Endothelial cell of umbilical vein (primary cell): ENCODE data around the gene SNN. TPM values are rescaled to one million over a fixed set of nuclear protein-coding genes. Genes with fewer than 3 reads are reported as not detected.

Experiments used
- BruUV-seq: library from RNA; stranded (reverse); fragments of 400-500 nt; replicated peaks from 2 replicates; lab custom pipeline; 2021; lab: Mats Ljungman, UMichigan
- CTCF ChIA-PET: fragments of 300-600, 350-600 bp; sonication (Branson Sonifier 250); formaldehyde crosslinking; loops from one replicate; lab custom pipeline; 2021; ENCODE audit warnings: antibody characterized with exemption, inconsistent platforms; lab: Charles Lee
- POLR2A ChIA-PET: fragments of 300-600, 350-600 bp; sonication (Branson Sonifier 250); formaldehyde crosslinking; loops from one replicate; lab custom pipeline; 2021; ENCODE audit warnings: antibody characterized with exemption, inconsistent platforms; lab: Charles Lee
- DNase-seq: peaks from one replicate; pipeline ENCODE4 v3.0.0-alpha.2; 2011; ENCODE audit warnings: low read depth, low spot score
- FAIRE-seq: peaks from 2 replicates; lab custom pipeline; 2011; peaks lifted over from hg19 to GRCh38; lab: Jason Lieb, UNC
- H2AFZ ChIP-seq: 2 replicates; pipeline ENCODE4 v1.6.0; 2012; ENCODE audit warnings: low read depth, low read length, control low read depth, inconsistent platforms
- H3K27ac ChIP-seq: 2 replicates; pipeline ENCODE4 v1.5.1; 2011; ENCODE audit warnings: low read depth, mild to moderate bottlenecking, control low read depth, low read length, moderate library complexity; ENCODE audit not compliant: insufficient read depth
- H3K27me3 ChIP-seq, 2 experiments: 2 replicates each; pipeline versions ENCODE4 v1.6.0 to v1.6.1; 2011; ENCODE audit warnings: low read length in 2 of 2, mixed read lengths in 1 of 2; ENCODE audit not compliant: control insufficient read depth in 2 of 2, insufficient read depth in 2 of 2
- H3K36me3 ChIP-seq, 2 experiments: 2 replicates in 1 of 2; 3 replicates in 1 of 2; pipeline ENCODE4 v1.5.1; 2011; ENCODE audit warnings: low read length in 2 of 2, mild to moderate bottlenecking in 1 of 2, moderate library complexity in 1 of 2; ENCODE audit not compliant: control insufficient read depth in 2 of 2, insufficient read depth in 2 of 2; ENCODE audit errors: extremely low read depth in 1 of 2
- H3K4me1 ChIP-seq: 3 replicates; pipeline ENCODE4 v1.5.1; 2011; ENCODE audit warnings: mild to moderate bottlenecking, low read length; ENCODE audit not compliant: control insufficient read depth, insufficient read depth; ENCODE audit errors: extremely low read depth
- H3K4me2 ChIP-seq: 2 replicates; pipeline ENCODE4 v1.6.1; 2011; ENCODE audit warnings: low read length, control low read depth, mixed read lengths; ENCODE audit not compliant: insufficient read depth
- H3K4me3 ChIP-seq, 3 experiments: fragments of 200-600 bp in 1 of 3; sonication (generic), shearing (Covaris generic) in 1 of 3; replicated peaks in 1 of 3; 2 replicates each; pipeline ENCODE4 v1.5.1; 2011 to 2016; ENCODE audit warnings: control low read depth in 3 of 3, low read length in 3 of 3, mild to moderate bottlenecking in 2 of 3, inconsistent platforms in 1 of 3, low read depth in 1 of 3, moderate library complexity in 1 of 3; ENCODE audit not compliant: insufficient read depth in 1 of 3
- H3K79me2 ChIP-seq: 2 replicates; pipeline ENCODE4 v1.6.0; 2012; ENCODE audit warnings: low read length, inconsistent platforms; ENCODE audit not compliant: control insufficient read depth, insufficient read depth
- H3K9ac ChIP-seq: replicated peaks from 2 replicates; pipeline ENCODE3; 2011; ENCODE audit warnings: low read length, control low read depth; ENCODE audit not compliant: insufficient read depth; ENCODE audit errors: extremely low read depth
- H3K9me1 ChIP-seq: replicated peaks from 3 replicates; pipeline ENCODE4 v1.6.0; 2011; ENCODE audit warnings: mild to moderate bottlenecking, low read length; ENCODE audit not compliant: control insufficient read depth, insufficient read depth; ENCODE audit errors: extremely low read depth
- H3K9me3 ChIP-seq: replicated peaks from 2 replicates; pipeline ENCODE4 v1.5.1; 2012; ENCODE audit warnings: low read length, inconsistent platforms; ENCODE audit not compliant: control insufficient read depth, insufficient read depth
- H4K20me1 ChIP-seq: replicated peaks from 2 replicates; pipeline ENCODE3; 2011; ENCODE audit warnings: mild to moderate bottlenecking, low read length; ENCODE audit not compliant: control insufficient read depth, insufficient read depth; ENCODE audit errors: extremely low read depth
- EZH2 ChIP-seq: IDR thresholded peaks from 2 replicates; pipeline ENCODE4 v1.6.1; 2012; ENCODE audit warnings: borderline replicate concordance, low read depth, mild to moderate bottlenecking, moderate library complexity, low read length, inconsistent platforms; ENCODE audit not compliant: severe bottlenecking
- FOS ChIP-seq: IDR thresholded peaks from 2 replicates; pipeline ENCODE4 v1.6.1; 2011; ENCODE audit warnings: mild to moderate bottlenecking, low read length, moderate library complexity, borderline replicate concordance; ENCODE audit not compliant: insufficient read depth
- GATA2 ChIP-seq: IDR thresholded peaks from 2 replicates; pipeline ENCODE4 v1.7.0; 2011; ENCODE audit warnings: low read depth, mild to moderate bottlenecking, moderate library complexity, mixed read lengths, low read length; ENCODE audit not compliant: insufficient read length, insufficient read depth
- JUN ChIP-seq: IDR thresholded peaks from 2 replicates; pipeline ENCODE4 v1.6.1; 2011; ENCODE audit warnings: borderline replicate concordance, low read depth; ENCODE audit not compliant: insufficient read length, insufficient read depth
- MYC ChIP-seq: IDR thresholded peaks from one replicate; pipeline ENCODE4 v1.6.1; 2011; ENCODE audit warnings: mild to moderate bottlenecking, low read depth, low read length
- POLR2A ChIP-seq: IDR thresholded peaks from 2 replicates; pipeline ENCODE4 v1.6.1; 2012; ENCODE audit warnings: low read depth, mild to moderate bottlenecking, control low read depth, low read length
- POLR2AphosphoS5 ChIP-seq: IDR thresholded peaks from 2 replicates; pipeline ENCODE4 v1.6.1; 2012; ENCODE audit warnings: low read depth, mild to moderate bottlenecking, control low read depth, low read length, moderate library complexity; ENCODE audit not compliant: insufficient read depth
- dilution Hi-C: fragments of 300-500 bp; cut with MboI; formaldehyde crosslinking; loops from one replicate; pipeline ENCODE4 v1.15.0; 2019; ENCODE audit warnings: low sequenced_read_pairs; ENCODE audit not compliant: extremely low pct_ligation_motif_present
- intact Hi-C: fragments of 100-400 bp; cut with micrococcal nuclease; formaldehyde crosslinking; loops from one replicate; pipeline ENCODE4 v1.10.0; 2022
- polyA plus RNA-seq, 4 experiments: library from polyadenylated mRNA; depleted of rRNA in 3 of 4; stranded (reverse) in 3 of 4; unstranded in 1 of 4; fragments of >200 nt; gene quantifications; 2 replicates each; pipeline versions ENCODE4 v1.2.1 to v1.2.3, GENCODE V29; 2011 to 2012; ENCODE audit warnings: missing spikeins in 1 of 4
- total RNA-seq: library from RNA; stranded (reverse); gene quantifications from 2 replicates; pipeline ENCODE4 v1.2.3, GENCODE V29; 2021
- TF ChIP-seq, protein P1 (sequence below), 2 donors: IDR thresholded peaks; 1 replicate in 1 of 2; 2 replicates in 1 of 2; pipeline ENCODE4 v1.5.1; 2011; ENCODE audit warnings: low read length in 2 of 2, mild to moderate bottlenecking in 2 of 2, moderate library complexity in 2 of 2, control low read depth in 1 of 2, inconsistent platforms in 1 of 2, low read depth in 1 of 2; ENCODE audit not compliant: insufficient read depth in 1 of 2; ENCODE audit errors: extremely low read depth in 1 of 2
- TF ChIP-seq, protein P2 (sequence below): IDR thresholded peaks from 2 replicates; pipeline ENCODE4 v1.6.1; 2011; ENCODE audit not compliant: insufficient read depth, insufficient read length

The SNN gene
- total and polyA plus RNA-seq, 2 donors (not counting 3 experiments of a cell fraction or from before 2014, with no cell fraction given), result 17.7 to 24.1 TPM

DNA sequence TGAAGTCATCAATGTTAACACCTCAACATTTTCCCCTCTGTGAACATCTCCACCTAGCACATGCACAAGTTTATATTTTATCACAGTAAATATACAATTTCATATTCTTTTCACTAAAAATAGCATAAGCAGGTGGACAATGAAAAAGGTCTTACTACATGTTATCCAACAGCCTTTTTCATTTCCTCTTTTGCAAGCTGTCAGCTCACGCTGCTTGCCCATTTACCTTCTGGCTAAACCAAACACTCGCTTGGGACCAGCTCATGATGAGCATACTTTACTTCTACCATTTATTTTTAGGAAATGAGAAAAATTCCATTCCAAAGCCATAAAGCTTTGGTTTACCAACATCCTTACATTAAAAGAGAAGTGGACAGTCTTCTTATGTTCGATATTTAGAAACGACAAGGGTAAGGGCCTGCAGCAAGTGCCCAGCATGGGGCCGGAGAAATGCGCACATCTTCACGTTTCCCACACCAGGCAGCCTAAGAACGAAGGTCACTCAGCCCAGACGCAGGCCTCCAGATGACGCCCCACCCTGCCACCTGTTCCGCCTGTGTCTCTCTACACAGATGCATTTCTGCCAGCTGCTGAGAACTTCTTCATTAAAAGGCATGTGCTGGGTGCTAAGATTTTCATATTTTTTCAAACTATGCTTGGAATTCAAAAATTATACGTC is 13.9 kb downstream of the SNN start:
- BruUV-seq, result no TSS peak
- H4K20me1 ChIP-seq, result no peaks in the 10 kb centered on the region

More for the DNA sequence above, 13.9 kb downstream of the SNN start:
- Histone ChIP-seq H3K9me1 (no peaks in the 10 kb centered on the region), H3K9ac (no peak overlapping the region), H3K27me3 (no peaks in the 10 kb centered on the region), H3K4me2 (no peak overlapping the region), H3K79me2 (no peaks in the 10 kb centered on the region), H3K36me3 (peaks cover 10 to 30% of the 10 kb centered on the region in 2 experiments), H3K4me1 (no peaks in the 10 kb centered on the region), H3K9me3 (no peaks in the 10 kb centered on the region), H3K4me3 (no peak overlapping the region), H3K27ac (no peak overlapping the region), H2AFZ (no peak overlapping the region)
- POLR2A ChIA-PET, result no interaction called here
- no peak for TF ChIP-seq JUN
- no peak for TF ChIP-seq MYC
- TF ChIP-seq EZH2, result no peak
- TF ChIP-seq POLR2A, result no peak
- no peak for TF ChIP-seq FOS
- no peak for TF ChIP-seq POLR2AphosphoS5
- TF ChIP-seq GATA2, result no peak
- TF ChIP-seq, protein P1, sequence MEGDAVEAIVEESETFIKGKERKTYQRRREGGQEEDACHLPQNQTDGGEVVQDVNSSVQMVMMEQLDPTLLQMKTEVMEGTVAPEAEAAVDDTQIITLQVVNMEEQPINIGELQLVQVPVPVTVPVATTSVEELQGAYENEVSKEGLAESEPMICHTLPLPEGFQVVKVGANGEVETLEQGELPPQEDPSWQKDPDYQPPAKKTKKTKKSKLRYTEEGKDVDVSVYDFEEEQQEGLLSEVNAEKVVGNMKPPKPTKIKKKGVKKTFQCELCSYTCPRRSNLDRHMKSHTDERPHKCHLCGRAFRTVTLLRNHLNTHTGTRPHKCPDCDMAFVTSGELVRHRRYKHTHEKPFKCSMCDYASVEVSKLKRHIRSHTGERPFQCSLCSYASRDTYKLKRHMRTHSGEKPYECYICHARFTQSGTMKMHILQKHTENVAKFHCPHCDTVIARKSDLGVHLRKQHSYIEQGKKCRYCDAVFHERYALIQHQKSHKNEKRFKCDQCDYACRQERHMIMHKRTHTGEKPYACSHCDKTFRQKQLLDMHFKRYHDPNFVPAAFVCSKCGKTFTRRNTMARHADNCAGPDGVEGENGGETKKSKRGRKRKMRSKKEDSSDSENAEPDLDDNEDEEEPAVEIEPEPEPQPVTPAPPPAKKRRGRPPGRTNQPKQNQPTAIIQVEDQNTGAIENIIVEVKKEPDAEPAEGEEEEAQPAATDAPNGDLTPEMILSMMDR (IDR thresholded peaks at IDR 0.05; ENCODE audit: extremely low read depth in 1 of 2, insufficient read depth in 1 of 2, low read depth in 1 of 2, low read length in 2 of 2), result no peak
- TF ChIP-seq, protein P2, sequence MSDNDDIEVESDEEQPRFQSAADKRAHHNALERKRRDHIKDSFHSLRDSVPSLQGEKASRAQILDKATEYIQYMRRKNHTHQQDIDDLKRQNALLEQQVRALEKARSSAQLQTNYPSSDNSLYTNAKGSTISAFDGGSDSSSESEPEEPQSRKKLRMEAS, result no peak
- intact Hi-C loops, result no loop called here
- FAIRE-seq (no peak), DNase-seq (no peak)
- CTCF ChIA-PET, result no interaction called here
- dilution Hi-C loops, result no loop called here
